IMR-90 (cell line): ENCODE measurements around the gene CLTA. TPM values are rescaled to one million over a fixed set of nuclear protein-coding genes. Genes with fewer than 3 reads are reported as not detected.

Experiments used
- ATAC-seq: fragments of 200-7000 bp; cut with Tn5 transposase; 2 replicates; pipeline ENCODE4 v1.9.1; 2020; ENCODE audit warnings: low read depth, mild to moderate bottlenecking, moderate library complexity
- BruUV-seq: library from RNA; stranded (reverse); fragments of 400-500 nt; replicated peaks from 2 replicates; lab custom pipeline; 2021; lab: Mats Ljungman, UMichigan
- CTCF ChIA-PET: fragments of 300-600 bp; formaldehyde crosslinking; extraction: SDS; loops from one replicate; lab custom pipeline; 2021; ENCODE audit warnings: antibody characterized with exemption; lab: Yijun Ruan, JAX
- POLR2A ChIA-PET: fragments of 300-600 bp; sonication (Branson Sonifier 250); formaldehyde crosslinking; loops from one replicate; lab custom pipeline; 2022; ENCODE audit warnings: antibody characterized with exemption; ENCODE audit not compliant: unreplicated experiment; lab: Charles Lee
- DNase-seq: peaks from one replicate; pipeline ENCODE4 v3.0.0; 2013
- H2AFZ ChIP-seq: replicated peaks from 2 replicates; pipeline ENCODE3; 2013; ENCODE audit warnings: low read length, mild to moderate bottlenecking; ENCODE audit not compliant: poor library complexity
- H2AK5ac ChIP-seq: 2 replicates; pipeline ENCODE4 v1.6.1; 2013; ENCODE audit warnings: low read depth, low read length, inconsistent platforms
- H2AK9ac ChIP-seq: replicated peaks from 2 replicates; pipeline ENCODE3; 2013; ENCODE audit warnings: mild to moderate bottlenecking, low read depth, low read length, moderate library complexity; ENCODE audit not compliant: poor library complexity
- H2BK120ac ChIP-seq: 2 replicates; pipeline ENCODE4 v1.6.1; 2013; ENCODE audit warnings: low read depth, low read length, inconsistent platforms
- H2BK15ac ChIP-seq: 3 replicates; pipeline ENCODE4 v1.6.1; 2013; ENCODE audit warnings: low read depth, low read length, inconsistent platforms
- H2BK20ac ChIP-seq: 2 replicates; pipeline ENCODE4 v1.6.1; 2013; ENCODE audit warnings: low read depth, mild to moderate bottlenecking, inconsistent platforms, low read length, moderate library complexity
- H2BK5ac ChIP-seq: 2 replicates; pipeline ENCODE4 v1.6.1; 2013; ENCODE audit warnings: mild to moderate bottlenecking, low read depth, low read length, inconsistent platforms; ENCODE audit not compliant: poor library complexity, severe bottlenecking
- H3K14ac ChIP-seq: replicated peaks from 2 replicates; pipeline ENCODE4 v1.6.1; 2013; ENCODE audit warnings: low read depth, low read length, inconsistent platforms
- H3K18ac ChIP-seq: 2 replicates; pipeline ENCODE4 v1.6.1; 2013; ENCODE audit warnings: low read depth, low read length, control low read depth
- H3K23ac ChIP-seq: 2 replicates; pipeline ENCODE4 v1.6.1; 2013; ENCODE audit warnings: low read depth, low read length, inconsistent platforms
- H3K27ac ChIP-seq: 2 replicates; pipeline ENCODE4 v1.5.1; 2013; ENCODE audit warnings: mild to moderate bottlenecking, control low read depth, low read length; ENCODE audit not compliant: insufficient read depth
- H3K27me3 ChIP-seq: 2 replicates; pipeline ENCODE4 v1.6.1; 2013; ENCODE audit warnings: low read length; ENCODE audit not compliant: control insufficient read depth, insufficient read depth
- H3K36me3 ChIP-seq: 2 replicates; pipeline ENCODE4 v1.6.1; 2013; ENCODE audit warnings: low read length, mixed read lengths; ENCODE audit not compliant: control insufficient read depth, insufficient read depth
- H3K4ac ChIP-seq: 2 replicates; pipeline ENCODE4 v1.6.1; 2013; ENCODE audit warnings: low read depth, low read length, inconsistent platforms
- H3K4me1 ChIP-seq: 2 replicates; pipeline ENCODE4 v1.6.1; 2013; ENCODE audit warnings: low read length, mixed read lengths; ENCODE audit not compliant: control insufficient read depth, insufficient read depth
- H3K4me2 ChIP-seq: 2 replicates; pipeline ENCODE4 v1.6.1; 2013; ENCODE audit warnings: low read depth, mild to moderate bottlenecking, control low read depth, low read length, moderate library complexity
- H3K4me3 ChIP-seq: 2 replicates; pipeline ENCODE4 v1.5.1; 2013; ENCODE audit warnings: low read depth, mild to moderate bottlenecking, control low read depth, low read length, moderate library complexity; ENCODE audit not compliant: insufficient read depth
- H3K56ac ChIP-seq: 2 replicates; pipeline ENCODE4 v1.6.1; 2013; ENCODE audit warnings: low read length, inconsistent platforms; ENCODE audit not compliant: insufficient read depth; ENCODE audit errors: extremely low read depth
- H3K79me1 ChIP-seq, 2 experiments: 2 replicates each; pipeline ENCODE4 v1.6.1; 2013; ENCODE audit warnings: low read length in 2 of 2, inconsistent platforms in 1 of 2, low read depth in 1 of 2
- H3K9ac ChIP-seq: 2 replicates; pipeline ENCODE4 v1.6.1; 2013; ENCODE audit warnings: low read depth, low read length, control low read depth
- H3K9me1 ChIP-seq: 2 replicates; pipeline ENCODE4 v1.6.1; 2013; ENCODE audit warnings: low read length, inconsistent platforms; ENCODE audit not compliant: insufficient read depth
- H3K9me3 ChIP-seq: 2 replicates; pipeline ENCODE4 v1.6.1; 2013; ENCODE audit warnings: low read length; ENCODE audit not compliant: control insufficient read depth, insufficient read depth
- H4K20me1 ChIP-seq: 2 replicates; pipeline ENCODE4 v1.6.1; 2013; ENCODE audit warnings: low read length, inconsistent platforms; ENCODE audit not compliant: insufficient read depth
- H4K5ac ChIP-seq: 2 replicates; pipeline ENCODE4 v1.6.1; 2013; ENCODE audit warnings: mild to moderate bottlenecking, low read depth, low read length, control low read depth
- H4K8ac ChIP-seq, 2 experiments: 2 replicates each; pipeline ENCODE4 v1.6.1; 2013; ENCODE audit warnings: low read depth in 2 of 2, low read length in 2 of 2, control low read depth in 1 of 2, inconsistent platforms in 1 of 2
- H4K91ac ChIP-seq: 2 replicates; pipeline ENCODE4 v1.6.1; 2013; ENCODE audit warnings: low read depth, low read length, inconsistent platforms; ENCODE audit not compliant: insufficient read depth
- BHLHE40 ChIP-seq: fragments of 150-350 bp; IDR thresholded peaks from 2 replicates; pipeline ENCODE4 v1.6.1; 2016; ENCODE audit warnings: mild to moderate bottlenecking, low read depth, low read length
- MXI1 ChIP-seq: IDR thresholded peaks from 2 replicates; pipeline ENCODE4 v1.6.1; 2012; ENCODE audit warnings: low read depth, mild to moderate bottlenecking, low read length, moderate library complexity, borderline replicate concordance
- POLR2A ChIP-seq: IDR thresholded peaks from 2 replicates; pipeline ENCODE4 v1.6.1; 2012; ENCODE audit warnings: mild to moderate bottlenecking, low read depth, low read length
- RFX5 ChIP-seq: IDR thresholded peaks from 2 replicates; pipeline ENCODE4 v1.8.0; 2012; ENCODE audit warnings: low read depth, mild to moderate bottlenecking, low read length, moderate library complexity
- WGBS, 2 experiments: methylation state at CpG; one replicate each; pipeline versions ENCODE4 v1.1.5 to v1.1.7; 2013; ENCODE audit warnings: missing lambda C conversion rate in 2 of 2; ENCODE audit not compliant: insufficient read length in 1 of 2; ENCODE audit errors: extremely low coverage in 2 of 2; 5-methylcytosine and 5-hydroxymethylcytosine counted together
- dilution Hi-C: fragments of 300-500 bp; cut with HindIII; formaldehyde crosslinking; loops from one replicate; pipeline ENCODE4 v1.14.3; 2018; ENCODE audit warnings: low sequenced_read_pairs; ENCODE audit not compliant: unreplicated experiment
- in situ Hi-C: fragments of 300-500 bp; cut with MboI; formaldehyde crosslinking; loops from 3 replicates; pipeline ENCODE4 v1.14.3; 2019; ENCODE audit warnings: low sequenced_read_pairs, inconsistent platforms, mixed read lengths
- intact Hi-C: fragments of 100-400 bp; cut with micrococcal nuclease; formaldehyde crosslinking; loops from 2 replicates; pipeline ENCODE4 v1.10.0; 2022
- polyA plus RNA-seq, 3 experiments: library from polyadenylated mRNA; depleted of rRNA; stranded (reverse); fragments of >200 nt; gene quantifications; 2 replicates each; pipeline ENCODE4 v1.2.3, GENCODE V29; 2012; ENCODE audit warnings: low replicate concordance in 1 of 3
- total RNA-seq: library from RNA; depleted of rRNA; stranded (reverse); fragments of >200 nt; gene quantifications from 2 replicates; pipeline ENCODE4 v1.2.3, GENCODE V29; 2012

CLTA gene
- total and polyA plus RNA-seq, 2 of the 4 experiments (the other 2 are of a cell fraction) = 133 to 246 TPM

GRCh38 chr9:36150574-36151315, 40.0 kb upstream of the CLTA start:
- no peaks in the 10 kb centered on the region for H3K27me3 ChIP-seq
- DNase-seq = peak; percentile 54
- TF ChIP-seq RFX5 = no peak
- TF ChIP-seq POLR2A = no peak
- TF ChIP-seq BHLHE40 = no peak
- TF ChIP-seq MXI1 = no peak
- H3K23ac ChIP-seq = peak overlapping the region; percentile 48; the same call in 1 of the 2 replicates
- no peak overlapping the region for H3K9ac ChIP-seq
- ChIA-PET CTCF (no interaction called here), POLR2A (no interaction called here)
- H2AK5ac ChIP-seq = peak overlapping the region; percentile 70
- in situ Hi-C loops (no loop called here), intact Hi-C loops (no loop called here), dilution Hi-C loops (no loop called here)
- no peak overlapping the region for H3K56ac ChIP-seq
- no peak for ATAC-seq
- H3K4me3 ChIP-seq = no peak overlapping the region
- peaks cover 19% of the 10 kb centered on the region for H4K20me1 ChIP-seq
- peaks cover 32% of the 10 kb centered on the region for H3K9me1 ChIP-seq
- H2BK15ac ChIP-seq = 0 out of 3 replicates have a peak overlapping the region, but pooled peaks have one; percentile 23
- H3K18ac ChIP-seq = no peak overlapping the region
- H2BK20ac ChIP-seq = no peak overlapping the region
- H4K5ac ChIP-seq = no peak overlapping the region
- H4K91ac ChIP-seq = peak overlapping the region; percentile 60
- no peak overlapping the region for H2AFZ ChIP-seq
- peaks cover 30% of the 10 kb centered on the region for H3K4me1 ChIP-seq
- peaks cover 7 to 56% of the 10 kb centered on the region in 2 experiments; a peak in 3 of 4 replicates for H3K79me1 ChIP-seq
- no peak overlapping the region for H3K4me2 ChIP-seq
- H3K36me3 ChIP-seq = peaks cover 42% of the 10 kb centered on the region
- H2AK9ac ChIP-seq = peak overlapping the region; percentile 13
- H3K9me3 ChIP-seq = no peaks in the 10 kb centered on the region
- peak overlapping the region; percentile 19; the same call in 1 of the 2 replicates for H3K4ac ChIP-seq
- BruUV-seq = no TSS peak
- H3K14ac ChIP-seq = peak overlapping the region; percentile 10; the same call in 1 of the 2 replicates
- peak overlapping the region; percentile 27 for H2BK5ac ChIP-seq
- 65% methylated on average over 2 of the region's 4 CpGs; no CpG with 5 or more reads in 1 of the 2 experiments for WGBS, 2 experiments
- no peak overlapping the region for H3K27ac ChIP-seq
- no peak overlapping the region for H4K8ac ChIP-seq
- no peak overlapping the region for H2BK120ac ChIP-seq
